AG08396 (cell line): Measurements from ENCODE around the gene DIPK1B.

Experiments
- DNase-seq: peaks from one replicate; pipeline ENCODE4 v3.0.0; 2012; ENCODE audit warnings: low spot score, mixed read lengths

DIPK1B gene

GRCh38 chr9:136738960-136739359, 26.6 kb downstream of the DIPK1B start:
- no peak for DNase-seq

DNA sequence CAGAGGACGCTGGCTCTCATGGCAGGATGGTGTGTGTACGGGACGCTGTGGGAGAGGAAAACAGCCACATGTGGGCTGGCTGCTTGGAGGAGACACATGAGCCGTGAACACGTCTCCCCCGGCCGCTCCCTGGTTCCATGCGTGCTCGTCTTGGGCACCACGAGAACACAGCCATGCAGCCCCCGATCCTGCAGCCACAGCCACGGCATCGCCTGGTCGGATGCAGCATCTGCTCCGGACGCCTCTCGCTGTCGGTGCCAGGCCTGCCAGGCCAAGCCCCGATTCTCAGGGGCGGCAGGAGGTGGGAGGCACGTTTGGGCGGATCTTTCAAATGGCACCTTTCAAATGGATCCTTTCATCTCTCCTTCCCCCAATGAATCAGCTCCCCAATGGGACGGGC, 27.1 kb downstream of the DIPK1B start:
- no peak for DNase-seq

GRCh38 chr9:136740069-136740468, 27.7 kb downstream of the DIPK1B start:
- DNase-seq, result no peak

GRCh38 chr9:136740491-136740890, 28.1 kb downstream of the DIPK1B start:
- DNase-seq, result no peak

- no peak for DNase-seq
Observed at GRCh38 chr9:136740971-136741882, 28.9 kb downstream of the DIPK1B start.

GRCh38 chr9:136741883-136742571, 29.7 kb downstream of the DIPK1B start:
- no peak for DNase-seq

- no peak for DNase-seq
Observed at GRCh38 chr9:136742591-136743391, 30.4 kb downstream of the DIPK1B start, which contains the start of gene LCN10. TSS of gene LCN10 (minus strand) at chr9:136742940. CDS start at chr9:136742903, 37 bp downstream.

- DNase-seq, result no peak
Observed at GRCh38 chr9:136743639-136744211, 31.4 kb downstream of the DIPK1B start.

- DNase-seq, result no peak
Observed at GRCh38 chr9:136744773-136745172, 32.4 kb downstream of the DIPK1B start.

- DNase-seq, result no peak
Observed at GRCh38 chr9:136745389-136746154, 33.2 kb downstream of the DIPK1B start.

DNA sequence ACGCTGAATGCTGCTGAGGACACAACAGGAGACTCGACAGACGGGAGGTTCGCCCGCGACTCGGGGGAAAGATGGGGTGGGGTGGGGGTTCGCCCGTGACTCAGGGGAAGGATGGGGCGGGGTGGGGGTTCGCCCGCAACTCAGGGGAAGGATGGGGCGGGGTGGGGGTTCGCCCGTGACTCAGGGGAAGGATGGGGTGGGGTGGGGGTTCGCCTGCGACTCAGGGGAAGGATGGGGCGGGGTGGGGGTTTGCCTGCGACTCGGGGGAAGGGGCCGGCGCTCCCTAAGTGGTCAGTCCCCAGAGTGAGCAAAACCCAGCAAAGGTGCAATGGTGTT, 33.8 kb downstream of the DIPK1B start:
- no peak for DNase-seq

GRCh38 chr9:136746621-136747020, 34.2 kb downstream of the DIPK1B start:
- DNase-seq, result no peak

GRCh38 chr9:136747161-136748060, 35.0 kb downstream of the DIPK1B start:
- DNase-seq, result no peak

GRCh38 chr9:136748201-136748600, 35.8 kb downstream of the DIPK1B start, which contains the start of gene LCN6:
TSS of gene LCN6 (minus strand) at chr9:136748525. CDS start at chr9:136748483, 42 bp downstream.
- DNase-seq, result no peak

DNA sequence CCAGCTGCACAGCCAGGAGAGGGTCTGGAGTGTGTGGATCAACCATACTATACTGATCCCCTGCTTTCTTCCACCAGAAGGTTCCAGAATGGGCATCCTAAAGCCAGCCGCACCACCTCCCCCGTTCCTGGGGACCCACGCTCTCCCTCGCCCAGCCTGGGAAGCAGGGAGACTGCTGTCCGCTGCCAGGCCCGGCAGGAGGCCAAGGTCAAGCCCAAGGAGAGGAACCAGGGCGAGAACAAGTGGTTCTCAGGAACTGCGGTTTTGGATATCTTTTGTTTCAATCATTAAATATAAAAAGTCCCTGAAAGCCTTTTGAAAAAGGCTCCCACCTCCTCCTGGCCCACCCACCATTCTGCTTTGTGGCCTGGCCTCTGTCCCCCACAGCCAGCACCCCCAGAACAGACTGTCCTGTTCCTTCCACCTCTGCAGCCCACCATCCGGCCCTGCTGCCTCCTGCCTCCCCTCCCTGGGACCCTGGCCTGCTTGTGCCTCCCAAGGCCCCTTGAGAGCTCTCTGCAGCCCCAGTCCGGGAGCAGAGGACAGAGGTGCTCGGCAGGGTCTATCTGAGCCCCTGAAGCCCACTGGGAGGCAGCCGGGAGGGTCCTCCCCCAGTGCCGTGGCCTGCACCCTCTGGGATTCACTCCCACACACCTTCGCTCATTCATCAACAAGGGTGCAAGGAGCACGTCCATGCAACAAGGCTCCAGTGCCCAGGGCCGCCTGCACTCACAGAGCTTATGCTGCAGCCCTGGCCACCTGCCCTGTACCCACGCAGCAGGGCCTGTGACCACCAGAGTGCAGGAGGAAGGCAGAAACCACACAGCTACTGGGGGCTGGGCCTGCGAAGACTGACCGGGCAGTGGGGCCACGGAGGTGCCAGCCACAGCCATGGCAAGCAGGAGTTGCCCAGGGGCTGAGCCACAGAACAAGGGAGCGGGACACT, 36.6 kb downstream of the DIPK1B start:
- DNase-seq, result no peak

GRCh38 chr9:136750526-136750925, 38.2 kb downstream of the DIPK1B start:
- peak; percentile 74 for DNase-seq

- no peak for DNase-seq
Observed at GRCh38 chr9:136751244-136751643, 38.9 kb downstream of the DIPK1B start.

GRCh38 chr9:136751814-136752213, 39.4 kb downstream of the DIPK1B start:
- no peak for DNase-seq
